Panc1 (cell line): ENCODE results near the gene B4GALT6.

Experiments used
- CTCF ChIP-seq: fragments of 450-650 bp; IDR thresholded peaks from 2 replicates; pipeline ENCODE4 v1.5.1; 2017; ENCODE audit warnings: mild to moderate bottlenecking
- POLR2AphosphoS5 ChIP-seq: IDR thresholded peaks from 2 replicates; pipeline ENCODE4 v1.6.1; 2012; ENCODE audit warnings: mild to moderate bottlenecking, low read depth, low read length, moderate library complexity
- REST ChIP-seq, 2 experiments: IDR thresholded peaks; 2 replicates each; pipeline ENCODE4 v1.6.1; 2011 to 2012; ENCODE audit warnings: low read depth in 2 of 2, control low read depth in 1 of 2, low read length in 1 of 2, mild to moderate bottlenecking in 1 of 2, moderate library complexity in 1 of 2; ENCODE audit not compliant: insufficient read depth in 1 of 2
- SIN3A ChIP-seq: IDR thresholded peaks from 2 replicates; pipeline ENCODE4 v1.6.1; 2012; ENCODE audit warnings: low read depth, mild to moderate bottlenecking, low read length, moderate library complexity, borderline replicate concordance; ENCODE audit not compliant: insufficient read depth
- TCF7L2 ChIP-seq: IDR thresholded peaks from 2 replicates; pipeline ENCODE4 v1.6.1; 2011; ENCODE audit warnings: mild to moderate bottlenecking, low read depth, low read length, inconsistent platforms

GRCh38 chr18:31645411-31645810 lies 39.0 kb downstream of the B4GALT6 start:
- TF ChIP-seq POLR2AphosphoS5 (no peak), CTCF (no peak), SIN3A (no peak), TCF7L2 (no peak), REST (IDR thresholded peaks at IDR 0.05; ENCODE audit: insufficient read depth in 1 of 2, low read depth in 2 of 2, low read length in 1 of 2) (no peak)
